Body of pancreas (tissue), 4 donors: Measurements from ENCODE around the gene SIT1. TPM values are rescaled to one million over a fixed set of nuclear protein-coding genes. Genes with fewer than 3 reads are reported as not detected.

Experiments
- ATAC-seq: fragments of 150-250 bp; one replicate; pipeline ENCODE4 v1.9.1; 2016
- DNase-seq, 4 donors: peaks; one replicate each; pipeline ENCODE4 v3.0.0-alpha.2; 2019
- H3K27ac ChIP-seq, 4 donors: fragments of 200-600 bp; sonication (generic); 1 replicate in 3 of 4; 2 replicates in 1 of 4; pipeline versions ENCODE4 v1.5.1 to v1.6.1; 2016 to 2019; ENCODE audit warnings: mild to moderate bottlenecking in 1 of 4, mixed read lengths in 1 of 4, moderate library complexity in 1 of 4
- H3K27me3 ChIP-seq, 2 donors: fragments of 200-600 bp; sonication (generic); one replicate each; pipeline ENCODE4 v1.6.0; 2016; ENCODE audit warnings: mild to moderate bottlenecking in 1 of 2
- H3K36me3 ChIP-seq, 2 donors: fragments of 200-600 bp; sonication (generic); replicated peaks in 1 of 2; 2 replicates each; pipeline ENCODE4 v1.5.1; 2016; ENCODE audit warnings: low read depth in 2 of 2; ENCODE audit not compliant: insufficient read depth in 1 of 2
- H3K4me1 ChIP-seq: fragments of 200-600 bp; sonication (generic); one replicate; pipeline ENCODE4 v1.6.0; 2016
- H3K4me3 ChIP-seq, 2 donors: fragments of 200-600 bp; sonication (generic); 1 replicate in 1 of 2; 2 replicates in 1 of 2; pipeline ENCODE4 v1.5.1; 2016 to 2019
- H3K9me3 ChIP-seq, 3 donors: fragments of 200-600 bp; sonication (generic); 1 replicate in 2 of 3; 2 replicates in 1 of 3; pipeline ENCODE4 v1.5.1; 2016
- CTCF ChIP-seq, 7 experiments: fragments of 450-650 bp in 4 of 7; fragments of 200-600 bp in 3 of 7; sonication (generic) in 3 of 7; IDR thresholded peaks; one replicate each; pipeline ENCODE4 v1.5.1; 2016 to 2019; ENCODE audit warnings: antibody characterized with exemption in 7 of 7
- POLR2A ChIP-seq, 3 donors: fragments of 450-650 bp; IDR thresholded peaks; one replicate each; pipeline ENCODE4 v1.6.1; 2016; ENCODE audit warnings: antibody characterized with exemption in 3 of 3, mild to moderate bottlenecking in 2 of 3
- WGBS, 2 donors: methylation state at CpG; one replicate each; pipeline ENCODE4 v1.1.5; 2017; 5-methylcytosine and 5-hydroxymethylcytosine counted together
- intact Hi-C: fragments of 100-400 bp; cut with DNase I; formaldehyde crosslinking; loops from one replicate; pipeline ENCODE4 v1.15.1; 2023
- microRNA-seq, 2 donors: library from miRNA; unstranded; fragments of <30 nt; microRNA quantifications; one replicate each; pipeline ENCODE4, GENCODE V29; 2016; ENCODE audit warnings: borderline number of aligned reads in 2 of 2, borderline replicate concordance in 2 of 2
- small RNA-seq: library from RNA; depleted of rRNA; stranded (forward); fragments of <200 nt; gene quantifications from one replicate; pipeline ENCODE3, GENCODE V24; 2016
- total RNA-seq, 2 donors: library from RNA; depleted of rRNA; stranded (reverse); fragments of >200 nt; gene quantifications; one replicate each; pipeline ENCODE4 v1.1.0, GENCODE V29; 2016

SIT1 gene
- total RNA-seq, 2 donors from 2014 or later = 0.26 TPM; not detected in 1

- Histone ChIP-seq H3K4me3 (no peak overlapping the region), H3K36me3 (no peaks in the 10 kb centered on the region), H3K27me3 (no peaks in the 10 kb centered on the region), H3K9me3 (no peaks in the 10 kb centered on the region), H3K27ac (no peak overlapping the region), H3K4me1 (peaks cover 12% of the 10 kb centered on the region)
- WGBS, 2 donors = 88% methylated on average over 10 to 14 of the region's 14 CpGs
- TF ChIP-seq POLR2A (IDR thresholded peaks at IDR 0.05) = no peak
- no peak for TF ChIP-seq CTCF (IDR thresholded peaks at IDR 0.05)
- intact Hi-C loops = no loop called here
- DNase-seq (no peak), ATAC-seq (no peak)
Measured at GRCh38 chr9:35599763-35600604, 50.7 kb downstream of the SIT1 start.

Small RNA genes lying within 50 kb of the gene (microRNA-seq; reads per million reads assigned to microRNA genes)
- 0 to 0.93 reads per million in 2 donors for gene MIR4667

Small RNA genes lying within 50 kb of the gene (small RNA-seq; reads per million reads assigned to genes)
- not detected for gene MIR4667
- not detected for gene RMRP
- not detected for gene RN7SL22P

Other genes starting within 250 kb of the SIT1 start
- 10 to 100 TPM; 16.9 to 27.4 TPM for gene RUSC2, start 160.8 kb downstream of the SIT1 start, total RNA-seq
- 10 to 100 TPM; 13.0 to 20.1 TPM for gene TESK1, start 45.7 kb downstream of the SIT1 start, total RNA-seq
- 1 to 10 TPM; 3.3 to 3.9 TPM for gene CD72, start 32.5 kb downstream of the SIT1 start, total RNA-seq
- 1,000 to 10,000 TPM in 1 of 2 donors, 100 to 1,000 TPM in 1; 887 to 2,577 TPM for gene RMRP, start 7.1 kb upstream of the SIT1 start, total RNA-seq
- 10 to 100 TPM; 15.8 to 42.2 TPM for gene CCDC107, start 7.4 kb upstream of the SIT1 start, total RNA-seq
- gene ARHGEF39, start 14.3 kb upstream of the SIT1 start, total RNA-seq = under 1 TPM in 1 of 2 donors, not detected in 1; 0.26 TPM
- 10 to 100 TPM in 1 of 2 donors, 1 to 10 TPM in 1; 2.6 to 21.8 TPM for gene CA9, start 23.0 kb upstream of the SIT1 start, total RNA-seq
- gene TPM2, start 39.0 kb upstream of the SIT1 start, total RNA-seq = 100 to 1,000 TPM in 1 of 2 donors, 10 to 100 TPM in 1; 75.8 to 132 TPM
- 100 to 1,000 TPM in 1 of 2 donors, 10 to 100 TPM in 1; 93.7 to 130 TPM for gene TLN1, start 81.3 kb upstream of the SIT1 start, total RNA-seq
- gene CREB3, start 81.7 kb upstream of the SIT1 start, total RNA-seq = 10 to 100 TPM; 31.9 to 32.6 TPM
- gene GBA2, start 98.3 kb upstream of the SIT1 start, total RNA-seq = 100 to 1,000 TPM in 1 of 2 donors, 10 to 100 TPM in 1; 54.2 to 111 TPM
- gene RGP1, start 98.4 kb upstream of the SIT1 start, total RNA-seq = 10 to 100 TPM; 15.3 to 18.1 TPM
- gene MSMP, start 103.3 kb upstream of the SIT1 start, total RNA-seq = not detected
- 10 to 100 TPM in 1 of 2 donors, 1 to 10 TPM in 1; 5.4 to 20.1 TPM for gene NPR2, start 140.7 kb upstream of the SIT1 start, total RNA-seq
- 1 to 10 TPM in 1 of 2 donors, not detected in 1; 1.6 TPM for gene SPAG8, start 161.3 kb upstream of the SIT1 start, total RNA-seq
- 10 to 100 TPM; 33.3 to 35.0 TPM for gene HINT2, start 164.1 kb upstream of the SIT1 start, total RNA-seq
- gene FAM221B, start 177.8 kb upstream of the SIT1 start, total RNA-seq = under 1 TPM in 1 of 2 donors, not detected in 1; 0.33 TPM
- gene TMEM8B, start 178.3 kb upstream of the SIT1 start, total RNA-seq = 1 to 10 TPM; 7.3 to 7.9 TPM
- not detected for gene OR13J1, start 219.5 kb upstream of the SIT1 start, total RNA-seq